IMR-90 (cell line): ENCODE data around the gene RHOT2. TPM values are rescaled to one million over a fixed set of nuclear protein-coding genes. Genes with fewer than 3 reads are reported as not detected.

Source experiments
- ATAC-seq: fragments of 200-7000 bp; cut with Tn5 transposase; 2 replicates; pipeline ENCODE4 v1.9.1; 2020; ENCODE audit warnings: low read depth, mild to moderate bottlenecking, moderate library complexity
- BruUV-seq: library from RNA; stranded (reverse); fragments of 400-500 nt; replicated peaks from 2 replicates; lab custom pipeline; 2021; lab: Mats Ljungman, UMichigan
- CTCF ChIA-PET: fragments of 300-600 bp; formaldehyde crosslinking; extraction: SDS; loops from one replicate; lab custom pipeline; 2021; ENCODE audit warnings: antibody characterized with exemption; lab: Yijun Ruan, JAX
- POLR2A ChIA-PET: fragments of 300-600 bp; sonication (Branson Sonifier 250); formaldehyde crosslinking; loops from one replicate; lab custom pipeline; 2022; ENCODE audit warnings: antibody characterized with exemption; ENCODE audit not compliant: unreplicated experiment; lab: Charles Lee
- DNase-seq: peaks from one replicate; pipeline ENCODE4 v3.0.0; 2013
- H2AFZ ChIP-seq: replicated peaks from 2 replicates; pipeline ENCODE3; 2013; ENCODE audit warnings: low read length, mild to moderate bottlenecking; ENCODE audit not compliant: poor library complexity
- H2AK5ac ChIP-seq: 2 replicates; pipeline ENCODE4 v1.6.1; 2013; ENCODE audit warnings: low read depth, low read length, inconsistent platforms
- H2AK9ac ChIP-seq: replicated peaks from 2 replicates; pipeline ENCODE3; 2013; ENCODE audit warnings: mild to moderate bottlenecking, low read depth, low read length, moderate library complexity; ENCODE audit not compliant: poor library complexity
- H2BK120ac ChIP-seq: 2 replicates; pipeline ENCODE4 v1.6.1; 2013; ENCODE audit warnings: low read depth, low read length, inconsistent platforms
- H2BK15ac ChIP-seq: 3 replicates; pipeline ENCODE4 v1.6.1; 2013; ENCODE audit warnings: low read depth, low read length, inconsistent platforms
- H2BK20ac ChIP-seq: 2 replicates; pipeline ENCODE4 v1.6.1; 2013; ENCODE audit warnings: low read depth, mild to moderate bottlenecking, inconsistent platforms, low read length, moderate library complexity
- H2BK5ac ChIP-seq: 2 replicates; pipeline ENCODE4 v1.6.1; 2013; ENCODE audit warnings: mild to moderate bottlenecking, low read depth, low read length, inconsistent platforms; ENCODE audit not compliant: poor library complexity, severe bottlenecking
- H3K14ac ChIP-seq: replicated peaks from 2 replicates; pipeline ENCODE4 v1.6.1; 2013; ENCODE audit warnings: low read depth, low read length, inconsistent platforms
- H3K18ac ChIP-seq: 2 replicates; pipeline ENCODE4 v1.6.1; 2013; ENCODE audit warnings: low read depth, low read length, control low read depth
- H3K23ac ChIP-seq: 2 replicates; pipeline ENCODE4 v1.6.1; 2013; ENCODE audit warnings: low read depth, low read length, inconsistent platforms
- H3K27ac ChIP-seq: 2 replicates; pipeline ENCODE4 v1.5.1; 2013; ENCODE audit warnings: mild to moderate bottlenecking, control low read depth, low read length; ENCODE audit not compliant: insufficient read depth
- H3K27me3 ChIP-seq: 2 replicates; pipeline ENCODE4 v1.6.1; 2013; ENCODE audit warnings: low read length; ENCODE audit not compliant: control insufficient read depth, insufficient read depth
- H3K36me3 ChIP-seq: 2 replicates; pipeline ENCODE4 v1.6.1; 2013; ENCODE audit warnings: low read length, mixed read lengths; ENCODE audit not compliant: control insufficient read depth, insufficient read depth
- H3K4ac ChIP-seq: 2 replicates; pipeline ENCODE4 v1.6.1; 2013; ENCODE audit warnings: low read depth, low read length, inconsistent platforms
- H3K4me1 ChIP-seq: 2 replicates; pipeline ENCODE4 v1.6.1; 2013; ENCODE audit warnings: low read length, mixed read lengths; ENCODE audit not compliant: control insufficient read depth, insufficient read depth
- H3K4me2 ChIP-seq: 2 replicates; pipeline ENCODE4 v1.6.1; 2013; ENCODE audit warnings: low read depth, mild to moderate bottlenecking, control low read depth, low read length, moderate library complexity
- H3K4me3 ChIP-seq: 2 replicates; pipeline ENCODE4 v1.5.1; 2013; ENCODE audit warnings: low read depth, mild to moderate bottlenecking, control low read depth, low read length, moderate library complexity; ENCODE audit not compliant: insufficient read depth
- H3K56ac ChIP-seq: 2 replicates; pipeline ENCODE4 v1.6.1; 2013; ENCODE audit warnings: low read length, inconsistent platforms; ENCODE audit not compliant: insufficient read depth; ENCODE audit errors: extremely low read depth
- H3K79me1 ChIP-seq, 2 experiments: 2 replicates each; pipeline ENCODE4 v1.6.1; 2013; ENCODE audit warnings: low read length in 2 of 2, inconsistent platforms in 1 of 2, low read depth in 1 of 2
- H3K9ac ChIP-seq: 2 replicates; pipeline ENCODE4 v1.6.1; 2013; ENCODE audit warnings: low read depth, low read length, control low read depth
- H3K9me1 ChIP-seq: 2 replicates; pipeline ENCODE4 v1.6.1; 2013; ENCODE audit warnings: low read length, inconsistent platforms; ENCODE audit not compliant: insufficient read depth
- H3K9me3 ChIP-seq: 2 replicates; pipeline ENCODE4 v1.6.1; 2013; ENCODE audit warnings: low read length; ENCODE audit not compliant: control insufficient read depth, insufficient read depth
- H4K20me1 ChIP-seq: 2 replicates; pipeline ENCODE4 v1.6.1; 2013; ENCODE audit warnings: low read length, inconsistent platforms; ENCODE audit not compliant: insufficient read depth
- H4K5ac ChIP-seq: 2 replicates; pipeline ENCODE4 v1.6.1; 2013; ENCODE audit warnings: mild to moderate bottlenecking, low read depth, low read length, control low read depth
- H4K8ac ChIP-seq, 2 experiments: 2 replicates each; pipeline ENCODE4 v1.6.1; 2013; ENCODE audit warnings: low read depth in 2 of 2, low read length in 2 of 2, control low read depth in 1 of 2, inconsistent platforms in 1 of 2
- H4K91ac ChIP-seq: 2 replicates; pipeline ENCODE4 v1.6.1; 2013; ENCODE audit warnings: low read depth, low read length, inconsistent platforms; ENCODE audit not compliant: insufficient read depth
- CEBPB ChIP-seq: IDR thresholded peaks from 2 replicates; pipeline ENCODE4 v1.6.1; 2012; ENCODE audit warnings: low read depth, low read length, improper control_type of control experiment
- CHD1 ChIP-seq: IDR thresholded peaks from 2 replicates; pipeline ENCODE4 v1.6.1; 2012; ENCODE audit warnings: low read depth, low read length, improper control_type of control experiment
- MAFK ChIP-seq: IDR thresholded peaks from 2 replicates; pipeline ENCODE4 v1.6.1; 2012; ENCODE audit warnings: low read depth, low read length, improper control_type of control experiment
- MAZ ChIP-seq: IDR thresholded peaks from 2 replicates; pipeline ENCODE4 v1.6.1; 2012; ENCODE audit warnings: low read depth, mild to moderate bottlenecking, low read length, improper control_type of control experiment, moderate library complexity, borderline replicate concordance
- MXI1 ChIP-seq: IDR thresholded peaks from 2 replicates; pipeline ENCODE4 v1.6.1; 2012; ENCODE audit warnings: low read depth, mild to moderate bottlenecking, low read length, moderate library complexity, borderline replicate concordance
- NFE2L2 ChIP-seq: fragments of 150-350 bp; IDR thresholded peaks from 2 replicates; pipeline ENCODE4 v1.6.1; 2016; ENCODE audit warnings: low read depth, mild to moderate bottlenecking, low read length
- POLR2A ChIP-seq: IDR thresholded peaks from 2 replicates; pipeline ENCODE4 v1.6.1; 2012; ENCODE audit warnings: mild to moderate bottlenecking, low read depth, low read length
- RAD21 ChIP-seq: IDR thresholded peaks from 2 replicates; pipeline ENCODE4 v1.6.1; 2012; ENCODE audit warnings: low read length, improper control_type of control experiment
- USF2 ChIP-seq: fragments of 150-350 bp; IDR thresholded peaks from 2 replicates; pipeline ENCODE4 v1.6.1; 2017; ENCODE audit warnings: mild to moderate bottlenecking, antibody characterized with exemption, low read length, low read depth
- WGBS, 2 experiments: methylation state at CpG; one replicate each; pipeline versions ENCODE4 v1.1.5 to v1.1.7; 2013; ENCODE audit warnings: missing lambda C conversion rate in 2 of 2; ENCODE audit not compliant: insufficient read length in 1 of 2; ENCODE audit errors: extremely low coverage in 2 of 2; 5-methylcytosine and 5-hydroxymethylcytosine counted together
- dilution Hi-C: fragments of 300-500 bp; cut with HindIII; formaldehyde crosslinking; loops from one replicate; pipeline ENCODE4 v1.14.3; 2018; ENCODE audit warnings: low sequenced_read_pairs; ENCODE audit not compliant: unreplicated experiment
- in situ Hi-C: fragments of 300-500 bp; cut with MboI; formaldehyde crosslinking; loops from 3 replicates; pipeline ENCODE4 v1.14.3; 2019; ENCODE audit warnings: low sequenced_read_pairs, inconsistent platforms, mixed read lengths
- intact Hi-C: fragments of 100-400 bp; cut with micrococcal nuclease; formaldehyde crosslinking; loops from 2 replicates; pipeline ENCODE4 v1.10.0; 2022
- polyA plus RNA-seq, 3 experiments: library from polyadenylated mRNA; depleted of rRNA; stranded (reverse); fragments of >200 nt; gene quantifications; 2 replicates each; pipeline ENCODE4 v1.2.3, GENCODE V29; 2012; ENCODE audit warnings: low replicate concordance in 1 of 3
- total RNA-seq: library from RNA; depleted of rRNA; stranded (reverse); fragments of >200 nt; gene quantifications from 2 replicates; pipeline ENCODE4 v1.2.3, GENCODE V29; 2012

Gene RHOT2
- total and polyA plus RNA-seq, 2 of the 4 experiments (the other 2 are of a cell fraction), result 20.3 to 181 TPM

- no TSS peak for BruUV-seq
- peak overlapping the region; percentile 47 for H2AK9ac ChIP-seq
- dilution Hi-C loops, result no loop called here
- no peak overlapping the region for H2BK120ac ChIP-seq
- H4K8ac ChIP-seq, result peak overlapping the region in 1 of 2 experiments; percentile 70; a peak in 1 of 4 replicates
- no peaks in the 10 kb centered on the region for H3K27me3 ChIP-seq
- H2BK15ac ChIP-seq, result no peak overlapping the region
- no peak overlapping the region for H3K56ac ChIP-seq
- peak overlapping the region; percentile 97 for H3K4me3 ChIP-seq
- peaks cover 0 to 27% of the 10 kb centered on the region in 2 experiments; a peak in 2 of 4 replicates for H3K79me1 ChIP-seq
- H2BK20ac ChIP-seq, result no peak overlapping the region
- DNase-seq (peak; percentile 81), ATAC-seq (peak; percentile 70)
- H3K27ac ChIP-seq, result no peak overlapping the region; the same call in 1 of the 2 replicates
- H3K18ac ChIP-seq, result no peak overlapping the region
- peak overlapping the region; percentile 100 for H2AFZ ChIP-seq
- intact Hi-C loops, result loop anchor here (2.0 to 5.0 kb wide), 2 partner anchors 49 to 110 kb away; partner anchors contain the start of gene CAPN15
- ChIA-PET POLR2A (no interaction called here), CTCF (no interaction called here)
- no peak overlapping the region for H3K14ac ChIP-seq
- H3K4ac ChIP-seq, result peak overlapping the region; percentile 69
- H3K9me1 ChIP-seq, result peaks cover 8% of the 10 kb centered on the region; the same call in 1 of the 2 replicates
- H3K9me3 ChIP-seq, result no peaks in the 10 kb centered on the region
- in situ Hi-C loops, result no loop called here
- peaks cover 12% of the 10 kb centered on the region; the same call in 1 of the 2 replicates for H3K36me3 ChIP-seq
- H4K20me1 ChIP-seq, result peaks cover 4% of the 10 kb centered on the region
- no peak overlapping the region for H3K23ac ChIP-seq
- peak overlapping the region; percentile 97 for H2BK5ac ChIP-seq
- H3K4me1 ChIP-seq, result peaks cover 11% of the 10 kb centered on the region
- 0 out of 2 replicates have a peak overlapping the region, but pooled peaks have one; percentile 11 for H2AK5ac ChIP-seq
- no peak for TF ChIP-seq RAD21
- no peak for TF ChIP-seq NFE2L2
- TF ChIP-seq USF2, result no peak
- no peak for TF ChIP-seq POLR2A
- no peak for TF ChIP-seq MAZ
- no peak for TF ChIP-seq CHD1
- no peak for TF ChIP-seq CEBPB
- no peak for TF ChIP-seq MAFK
- TF ChIP-seq MXI1, result no peak
- peak overlapping the region; percentile 32; the same call in 1 of the 2 replicates for H4K5ac ChIP-seq
- H3K4me2 ChIP-seq, result peak overlapping the region; percentile 89
- no peak overlapping the region for H4K91ac ChIP-seq
- peak overlapping the region; percentile 93; the same call in 1 of the 2 replicates for H3K9ac ChIP-seq
- 29% methylated on average over 15 of the region's 53 CpGs; no CpG with 5 or more reads in 1 of the 2 experiments for WGBS, 2 experiments
Measured at GRCh38 chr16:637081-638018, 30.6 kb upstream of the RHOT2 start.
